HepG2 (cell line): ENCODE data around the gene SKA2. TPM values are rescaled to one million over a fixed set of nuclear protein-coding genes. Genes with fewer than 3 reads are reported as not detected.

Experiments used
- CBX2 ChIP-seq, 2 experiments: fragments of 200-600 bp in 1 of 2; sonication (generic); formaldehyde crosslinking in 1 of 2; IDR thresholded peaks; 2 replicates each; pipeline versions ENCODE4 v1.7.0 to v1.8.1; 2018 to 2022; ENCODE audit warnings: low read depth in 2 of 2, low read length in 1 of 2, mild to moderate bottlenecking in 1 of 2, missing genetic modification reagents in 1 of 2
- E2F1 ChIP-seq: sonication (generic); formaldehyde crosslinking; IDR thresholded peaks from 2 replicates; pipeline ENCODE4 v1.5.0; 2020; ENCODE audit warnings: missing genetic modification reagents
- ELF1 ChIP-seq: sonication (generic); formaldehyde crosslinking; IDR thresholded peaks from 2 replicates; pipeline ENCODE4 v1.4.0; 2020; ENCODE audit warnings: missing genetic modification reagents
- ELF4 ChIP-seq: sonication (generic); formaldehyde crosslinking; IDR thresholded peaks from 2 replicates; pipeline ENCODE4 v1.5.0; 2020; ENCODE audit warnings: missing genetic modification reagents, mild to moderate bottlenecking, moderate library complexity, borderline replicate concordance
- GLI4 ChIP-seq: sonication (generic); formaldehyde crosslinking; IDR thresholded peaks from 2 replicates; pipeline ENCODE4 v1.5.1; 2020; ENCODE audit warnings: missing genetic modification reagents, mild to moderate bottlenecking, moderate library complexity, borderline replicate concordance
- HOXA7 ChIP-seq: sonication (generic); formaldehyde crosslinking; IDR thresholded peaks from 2 replicates; pipeline ENCODE4 v1.8.1; 2022; ENCODE audit warnings: mild to moderate bottlenecking, missing genetic modification reagents, moderate library complexity
- HOXD1 ChIP-seq: sonication (generic); formaldehyde crosslinking; IDR thresholded peaks from 2 replicates; pipeline ENCODE4 v1.5.0; 2020; ENCODE audit warnings: missing genetic modification reagents
- KAT2B ChIP-seq: fragments of 150-350 bp; IDR thresholded peaks from 2 replicates; pipeline ENCODE4 v1.6.1; 2014; ENCODE audit warnings: low read depth, low read length, borderline replicate concordance
- KLF16 ChIP-seq, 2 experiments: sonication (generic) in 1 of 2; formaldehyde crosslinking in 1 of 2; IDR thresholded peaks; 2 replicates each; pipeline versions ENCODE4 v1.6.1 to v1.8.0; 2016 to 2023; ENCODE audit warnings: missing genetic modification reagents in 2 of 2, missing compliant biosample characterization in 1 of 2
- MAF1 ChIP-seq: sonication (generic); formaldehyde crosslinking; IDR thresholded peaks from 2 replicates; pipeline ENCODE4 v1.5.0; 2020; ENCODE audit warnings: missing genetic modification reagents, borderline replicate concordance
- MTA3 ChIP-seq: sonication (generic); formaldehyde crosslinking; IDR thresholded peaks from 2 replicates; pipeline ENCODE4 v1.4.0; 2020; ENCODE audit warnings: missing genetic modification reagents
- PHF21A ChIP-seq: sonication (generic); formaldehyde crosslinking; IDR thresholded peaks from 2 replicates; pipeline ENCODE4 v1.5.0; 2020; ENCODE audit warnings: mild to moderate bottlenecking, missing genetic modification reagents
- RFX1 ChIP-seq: fragments of 450-650 bp; IDR thresholded peaks from 2 replicates; pipeline ENCODE4 v1.6.1; 2017
- SNAI1 ChIP-seq: sonication (generic); formaldehyde crosslinking; IDR thresholded peaks from 2 replicates; pipeline ENCODE4 v1.5.0; 2020; ENCODE audit warnings: mild to moderate bottlenecking, missing genetic modification reagents, borderline replicate concordance
- SPEN ChIP-seq: sonication (generic); formaldehyde crosslinking; IDR thresholded peaks from 2 replicates; pipeline ENCODE4 v1.5.1; 2020; ENCODE audit warnings: low read depth, mild to moderate bottlenecking, missing genetic modification reagents
- ZNF343 ChIP-seq: sonication (generic); formaldehyde crosslinking; IDR thresholded peaks from 2 replicates; pipeline ENCODE4 v1.4.0; 2020; ENCODE audit warnings: mild to moderate bottlenecking, missing genetic modification reagents
- ZNF619 ChIP-seq: sonication (generic); formaldehyde crosslinking; IDR thresholded peaks from 2 replicates; pipeline ENCODE4 v1.4.0; 2020; ENCODE audit warnings: mild to moderate bottlenecking, missing genetic modification reagents
- ZNF777 ChIP-seq: sonication (generic); formaldehyde crosslinking; IDR thresholded peaks from 2 replicates; pipeline ENCODE4 v1.4.0; 2020; ENCODE audit warnings: missing genetic modification reagents
- ZNF781 ChIP-seq: sonication (generic); formaldehyde crosslinking; IDR thresholded peaks from 2 replicates; pipeline ENCODE4 v1.5.1; 2020; ENCODE audit warnings: borderline replicate concordance, mild to moderate bottlenecking, missing genetic modification reagents; ENCODE audit errors: not compliant biosample characterization
- polyA plus RNA-seq, 8 experiments: library from polyadenylated mRNA; depleted of rRNA in 3 of 8; stranded (reverse) in 7 of 8; unstranded in 1 of 8; fragments of >200 nt; fragmentation: Illumina TruSeq in 4 of 8; extraction: Trizol in 4 of 8; gene quantifications; 2 replicates each; pipeline versions ENCODE4 v1.2.1 to v1.2.3, GENCODE V29; 2011 to 2016; ENCODE audit warnings: low read depth in 4 of 8, missing spikeins in 1 of 8, mixed read lengths in 1 of 8; ENCODE audit not compliant: insufficient read depth in 1 of 8
- total RNA-seq, 5 experiments: library from RNA; depleted of rRNA; stranded (reverse); fragments of >200 nt; fragmentation: Illumina TruSeq; extraction: Trizol; gene quantifications; 2 replicates each; pipeline ENCODE4 v1.2.3, GENCODE V29; 2016; ENCODE audit warnings: low read depth in 1 of 5
- TF ChIP-seq, protein P1 (sequence below): sonication (generic); formaldehyde crosslinking; IDR thresholded peaks from 2 replicates; pipeline ENCODE4 v1.4.0; 2020; ENCODE audit warnings: missing genetic modification reagents
- TF ChIP-seq, protein P2 (sequence below): sonication (generic); formaldehyde crosslinking; IDR thresholded peaks from 2 replicates; pipeline ENCODE4 v1.5.0; 2020; ENCODE audit warnings: mild to moderate bottlenecking, missing genetic modification reagents
- TF ChIP-seq, protein P3 (sequence below): fragments of 450-650 bp; IDR thresholded peaks from 2 replicates; pipeline ENCODE4 v1.6.1; 2017

SKA2 gene
- total and polyA plus RNA-seq, 2 of the 13 experiments (the other 11 are each of a cell fraction or from before 2014, with no cell fraction given), result 18.6 to 91.8 TPM

DNA sequence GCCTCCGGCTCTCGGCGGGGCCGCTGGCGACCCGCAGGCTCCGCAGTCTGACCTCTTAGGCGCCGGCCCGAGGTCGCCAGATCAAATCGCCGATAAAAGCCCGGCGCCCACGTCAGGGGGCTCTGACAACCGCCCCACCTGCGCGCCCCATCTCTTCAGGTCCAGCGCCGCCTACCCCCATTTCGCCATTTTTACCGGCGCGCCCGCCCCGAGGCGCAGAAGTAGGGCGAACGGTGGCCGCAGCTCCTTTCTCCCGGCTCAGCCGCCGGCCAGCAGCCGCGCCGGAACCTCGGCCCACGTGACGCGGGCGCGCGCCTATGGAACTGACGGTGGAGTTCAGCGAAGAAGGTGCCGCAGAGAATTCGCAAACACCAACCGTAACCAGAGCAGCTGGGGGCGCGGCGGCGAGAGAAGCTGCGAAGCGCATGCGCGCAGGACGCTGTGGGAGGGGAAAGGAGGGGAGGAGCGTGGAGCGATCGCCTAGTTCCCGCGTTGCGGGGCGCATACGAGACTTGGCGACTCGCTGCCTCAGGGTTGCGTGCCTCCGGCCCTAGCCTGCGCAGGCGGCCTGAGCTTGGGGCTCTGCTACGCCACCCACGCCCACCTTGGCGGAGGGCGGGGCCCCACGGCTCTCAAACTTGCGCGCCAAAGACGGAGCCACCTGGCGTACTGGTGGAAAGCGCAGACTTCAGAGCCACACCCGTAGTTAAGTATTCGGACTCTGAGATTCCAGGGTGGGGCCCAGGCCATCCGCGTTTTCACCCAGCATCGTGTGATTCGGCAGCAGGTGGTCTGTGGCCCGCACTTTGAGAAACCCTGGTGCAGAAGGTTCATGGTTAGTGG lies 48.3 kb downstream of the SKA2 start, which contains the start of gene TRIM37 (continued):
- TF ChIP-seq, protein P1, sequence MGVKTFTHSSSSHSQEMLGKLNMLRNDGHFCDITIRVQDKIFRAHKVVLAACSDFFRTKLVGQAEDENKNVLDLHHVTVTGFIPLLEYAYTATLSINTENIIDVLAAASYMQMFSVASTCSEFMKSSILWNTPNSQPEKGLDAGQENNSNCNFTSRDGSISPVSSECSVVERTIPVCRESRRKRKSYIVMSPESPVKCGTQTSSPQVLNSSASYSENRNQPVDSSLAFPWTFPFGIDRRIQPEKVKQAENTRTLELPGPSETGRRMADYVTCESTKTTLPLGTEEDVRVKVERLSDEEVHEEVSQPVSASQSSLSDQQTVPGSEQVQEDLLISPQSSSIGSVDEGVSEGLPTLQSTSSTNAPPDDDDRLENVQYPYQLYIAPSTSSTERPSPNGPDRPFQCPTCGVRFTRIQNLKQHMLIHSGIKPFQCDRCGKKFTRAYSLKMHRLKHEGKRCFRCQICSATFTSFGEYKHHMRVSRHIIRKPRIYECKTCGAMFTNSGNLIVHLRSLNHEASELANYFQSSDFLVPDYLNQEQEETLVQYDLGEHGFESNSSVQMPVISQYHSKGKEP (CRISPR knock-in tag), result no peak
- peak; percentile 88 for TF ChIP-seq PHF21A (CRISPR knock-in tag)
- TF ChIP-seq GLI4 (CRISPR knock-in tag), result peak; percentile 90
- peak; percentile 88 for TF ChIP-seq ZNF343 (CRISPR knock-in tag)
- TF ChIP-seq ELF4, result no peak; the same call in 1 of the 2 replicates
- peak; percentile 82 for TF ChIP-seq SPEN
- TF ChIP-seq ELF1 (CRISPR knock-in tag), result no peak; the same call in 1 of the 2 replicates
- TF ChIP-seq KLF16 (CRISPR knock-in tag; IDR thresholded peaks at IDR 0.05), result peak; percentile 79 to 88; a peak in 3 of 4 replicates
- TF ChIP-seq ZNF781 (CRISPR knock-in tag), result peak; percentile 56
- peak; percentile 70; the same call in 1 of the 2 replicates for TF ChIP-seq RFX1
- peak; percentile 65 for TF ChIP-seq HOXD1 (CRISPR knock-in tag)
- peak; percentile 39; the same call in 1 of the 2 replicates for TF ChIP-seq ZNF777 (CRISPR knock-in tag)
- no peak for TF ChIP-seq KAT2B
- no peak for TF ChIP-seq HOXA7 (CRISPR knock-in tag)
- peak; percentile 99; the same call in 1 of the 2 replicates for TF ChIP-seq ZNF619
- TF ChIP-seq CBX2 (IDR thresholded peaks at IDR 0.05; ENCODE audit: low read depth, low read length), result no peak
- TF ChIP-seq CBX2 (CRISPR knock-in tag; IDR thresholded peaks at IDR 0.05; ENCODE audit: low read depth), result no peak
- TF ChIP-seq SNAI1 (CRISPR knock-in tag), result peak; percentile 22; the same call in 1 of the 2 replicates
- TF ChIP-seq, protein P2, sequence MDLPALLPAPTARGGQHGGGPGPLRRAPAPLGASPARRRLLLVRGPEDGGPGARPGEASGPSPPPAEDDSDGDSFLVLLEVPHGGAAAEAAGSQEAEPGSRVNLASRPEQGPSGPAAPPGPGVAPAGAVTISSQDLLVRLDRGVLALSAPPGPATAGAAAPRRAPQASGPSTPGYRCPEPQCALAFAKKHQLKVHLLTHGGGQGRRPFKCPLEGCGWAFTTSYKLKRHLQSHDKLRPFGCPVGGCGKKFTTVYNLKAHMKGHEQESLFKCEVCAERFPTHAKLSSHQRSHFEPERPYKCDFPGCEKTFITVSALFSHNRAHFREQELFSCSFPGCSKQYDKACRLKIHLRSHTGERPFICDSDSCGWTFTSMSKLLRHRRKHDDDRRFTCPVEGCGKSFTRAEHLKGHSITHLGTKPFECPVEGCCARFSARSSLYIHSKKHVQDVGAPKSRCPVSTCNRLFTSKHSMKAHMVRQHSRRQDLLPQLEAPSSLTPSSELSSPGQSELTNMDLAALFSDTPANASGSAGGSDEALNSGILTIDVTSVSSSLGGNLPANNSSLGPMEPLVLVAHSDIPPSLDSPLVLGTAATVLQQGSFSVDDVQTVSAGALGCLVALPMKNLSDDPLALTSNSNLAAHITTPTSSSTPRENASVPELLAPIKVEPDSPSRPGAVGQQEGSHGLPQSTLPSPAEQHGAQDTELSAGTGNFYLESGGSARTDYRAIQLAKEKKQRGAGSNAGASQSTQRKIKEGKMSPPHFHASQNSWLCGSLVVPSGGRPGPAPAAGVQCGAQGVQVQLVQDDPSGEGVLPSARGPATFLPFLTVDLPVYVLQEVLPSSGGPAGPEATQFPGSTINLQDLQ (CRISPR knock-in tag), result no peak; the same call in 1 of the 2 replicates
- no peak for TF ChIP-seq MTA3 (CRISPR knock-in tag)
- TF ChIP-seq, protein P3, sequence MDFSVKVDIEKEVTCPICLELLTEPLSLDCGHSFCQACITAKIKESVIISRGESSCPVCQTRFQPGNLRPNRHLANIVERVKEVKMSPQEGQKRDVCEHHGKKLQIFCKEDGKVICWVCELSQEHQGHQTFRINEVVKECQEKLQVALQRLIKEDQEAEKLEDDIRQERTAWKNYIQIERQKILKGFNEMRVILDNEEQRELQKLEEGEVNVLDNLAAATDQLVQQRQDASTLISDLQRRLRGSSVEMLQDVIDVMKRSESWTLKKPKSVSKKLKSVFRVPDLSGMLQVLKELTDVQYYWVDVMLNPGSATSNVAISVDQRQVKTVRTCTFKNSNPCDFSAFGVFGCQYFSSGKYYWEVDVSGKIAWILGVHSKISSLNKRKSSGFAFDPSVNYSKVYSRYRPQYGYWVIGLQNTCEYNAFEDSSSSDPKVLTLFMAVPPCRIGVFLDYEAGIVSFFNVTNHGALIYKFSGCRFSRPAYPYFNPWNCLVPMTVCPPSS, result no peak
- peak; percentile 92; the same call in 1 of the 2 replicates for TF ChIP-seq MAF1
- TF ChIP-seq E2F1 (CRISPR knock-in tag), result peak; percentile 97
